ENCODE results near the gene SPTB. TPM values are rescaled to one million over a fixed set of nuclear protein-coding genes. Genes with fewer than 3 reads are reported as not detected.

The SPTB gene
- total RNA-seq, 1 donor from 2014 or later: 0.04 TPM

DNA sequence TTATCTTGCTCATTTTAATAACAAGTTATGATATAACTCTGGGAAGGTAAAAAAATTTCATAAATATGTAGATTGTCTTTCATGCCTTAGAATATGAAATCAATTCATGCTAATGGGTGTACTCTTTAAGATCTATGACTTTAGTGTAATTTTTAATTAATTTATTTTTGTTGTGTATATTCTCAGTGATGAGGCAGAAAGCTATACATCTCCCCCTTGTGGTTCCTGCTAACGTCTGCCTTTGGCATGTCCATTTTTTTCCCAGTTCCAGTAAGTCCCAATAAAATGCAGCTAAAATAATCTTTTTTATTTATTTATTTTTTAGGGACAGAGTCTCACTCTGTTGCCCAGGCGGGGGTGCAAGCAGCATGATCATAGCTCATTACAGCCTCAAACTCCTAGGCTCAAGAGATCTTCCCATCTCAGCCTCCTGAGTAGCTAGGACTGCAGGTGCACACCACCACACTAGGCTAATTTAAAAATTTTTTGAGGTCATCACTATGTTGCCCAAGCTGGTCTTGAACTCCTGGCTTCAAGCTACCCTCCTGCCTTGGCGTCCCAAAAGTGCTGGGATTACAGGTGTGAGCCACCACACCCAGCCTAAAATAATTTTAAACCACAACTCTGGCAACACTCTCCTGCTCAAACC lies 31.3 kb upstream of the SPTB start:
- TF ChIP-seq, protein P1, sequence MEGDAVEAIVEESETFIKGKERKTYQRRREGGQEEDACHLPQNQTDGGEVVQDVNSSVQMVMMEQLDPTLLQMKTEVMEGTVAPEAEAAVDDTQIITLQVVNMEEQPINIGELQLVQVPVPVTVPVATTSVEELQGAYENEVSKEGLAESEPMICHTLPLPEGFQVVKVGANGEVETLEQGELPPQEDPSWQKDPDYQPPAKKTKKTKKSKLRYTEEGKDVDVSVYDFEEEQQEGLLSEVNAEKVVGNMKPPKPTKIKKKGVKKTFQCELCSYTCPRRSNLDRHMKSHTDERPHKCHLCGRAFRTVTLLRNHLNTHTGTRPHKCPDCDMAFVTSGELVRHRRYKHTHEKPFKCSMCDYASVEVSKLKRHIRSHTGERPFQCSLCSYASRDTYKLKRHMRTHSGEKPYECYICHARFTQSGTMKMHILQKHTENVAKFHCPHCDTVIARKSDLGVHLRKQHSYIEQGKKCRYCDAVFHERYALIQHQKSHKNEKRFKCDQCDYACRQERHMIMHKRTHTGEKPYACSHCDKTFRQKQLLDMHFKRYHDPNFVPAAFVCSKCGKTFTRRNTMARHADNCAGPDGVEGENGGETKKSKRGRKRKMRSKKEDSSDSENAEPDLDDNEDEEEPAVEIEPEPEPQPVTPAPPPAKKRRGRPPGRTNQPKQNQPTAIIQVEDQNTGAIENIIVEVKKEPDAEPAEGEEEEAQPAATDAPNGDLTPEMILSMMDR (IDR thresholded peaks at IDR 0.05): no peak
- ChIA-PET POLR2A (interaction anchor here (0.7 kb wide), 1 partner anchor 519 kb away, joined by 5 read pairs; no protein-coding TSS in a partner anchor), CTCF (interaction anchor here (1.0 to 1.3 kb wide), 2 partner anchors 19 to 87 kb away, joined by 4 to 5 read pairs; no protein-coding TSS in a partner anchor)
- Mint-ChIP-seq H3K4me3 (no peak overlapping the region), H3K9me3 (no peaks in the 10 kb centered on the region), H3K36me3 (ENCODE audit: low read depth) (peaks cover 14% of the 10 kb centered on the region), H3K4me1 (peaks cover 18% of the 10 kb centered on the region), H3K27ac (no peak overlapping the region), H3K27me3 (peaks cover 14% of the 10 kb centered on the region)
- intact Hi-C loops (cut with micrococcal nuclease): loop anchor here (10.0 kb wide), 1 partner anchor 576 kb away; no protein-coding TSS in a partner anchor
- ATAC-seq (ENCODE audit: low read depth) (no peak), DNase-seq (no peak)

DNA sequence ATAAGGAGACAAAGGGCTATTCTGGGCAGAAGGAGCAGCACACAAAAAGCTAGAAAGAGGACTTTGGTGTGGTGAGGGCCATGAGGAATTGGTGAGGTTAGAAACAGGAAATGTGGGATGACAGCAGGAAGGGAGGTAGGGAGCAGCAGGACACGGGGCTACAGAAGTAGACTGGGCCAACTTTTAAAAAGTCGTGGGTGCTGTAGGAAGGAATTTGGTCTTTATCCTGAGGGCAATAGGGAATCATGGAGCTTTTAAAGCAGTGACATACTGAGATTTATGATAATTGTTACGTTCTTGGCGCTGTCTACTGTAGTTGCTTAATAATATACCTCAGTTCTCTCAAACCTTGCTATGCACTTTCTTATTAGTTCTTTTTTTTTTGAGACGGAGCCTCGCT lies 26.3 kb upstream of the SPTB start:
- ChIA-PET POLR2A (interaction anchor here (0.6 kb wide), 1 partner anchor 9 kb away, joined by 3 read pairs; no protein-coding TSS in a partner anchor), CTCF (no interaction called here)
- Mint-ChIP-seq H3K27me3 (peaks cover 34% of the 10 kb centered on the region), H3K27ac (no peak overlapping the region), H3K4me3 (no peak overlapping the region), H3K36me3 (ENCODE audit: low read depth) (no peaks in the 10 kb centered on the region), H3K9me3 (no peaks in the 10 kb centered on the region), H3K4me1 (no peaks in the 10 kb centered on the region)
- TF ChIP-seq, protein P1 (IDR thresholded peaks at IDR 0.05): no peak
- no peak for ATAC-seq (ENCODE audit: low read depth)
- DNase-seq: no peak
- intact Hi-C loops (cut with micrococcal nuclease): loop anchor here (5.0 kb wide), 1 partner anchor 371 kb away; no protein-coding TSS in a partner anchor

DNA sequence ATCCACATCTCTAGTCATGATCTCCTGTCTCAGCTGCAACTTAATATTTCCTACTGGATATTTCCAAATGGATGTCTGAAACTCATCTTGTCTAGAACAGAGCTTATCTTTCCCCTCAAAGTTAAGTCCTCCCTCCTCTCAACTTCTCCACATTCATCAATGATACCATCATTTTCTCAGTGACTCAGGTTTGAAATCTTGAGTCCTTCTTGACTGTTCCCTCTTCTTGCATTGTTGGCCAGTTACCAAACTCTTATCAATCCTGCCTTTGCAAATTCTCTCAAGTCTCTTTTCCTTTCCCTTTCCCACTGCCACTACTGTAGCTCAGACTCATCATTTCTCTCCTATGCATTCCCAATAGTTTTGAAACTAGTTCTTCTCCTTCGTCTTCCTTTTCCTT lies 20.3 kb upstream of the SPTB start:
- no peak overlapping the region for H3K27ac Mint-ChIP-seq
- no peaks in the 10 kb centered on the region for H3K36me3 Mint-ChIP-seq (ENCODE audit: low read depth)
- H3K4me3 Mint-ChIP-seq: no peak overlapping the region
- no peaks in the 10 kb centered on the region for H3K4me1 Mint-ChIP-seq
- intact Hi-C loops (cut with micrococcal nuclease): no loop called here
- DNase-seq (no peak), ATAC-seq (ENCODE audit: low read depth) (no peak)
- H3K27me3 Mint-ChIP-seq: peaks cover 26% of the 10 kb centered on the region
- no peaks in the 10 kb centered on the region for H3K9me3 Mint-ChIP-seq
- ChIA-PET POLR2A (interaction anchor here (0.5 kb wide), 1 partner anchor 236 kb away, joined by 3 read pairs; no protein-coding TSS in a partner anchor), CTCF (interaction anchor here (1.2 kb wide), 1 partner anchor 8 kb away, joined by 3 read pairs; no protein-coding TSS in a partner anchor)
- TF ChIP-seq, protein P1 (IDR thresholded peaks at IDR 0.05): no peak

DNA sequence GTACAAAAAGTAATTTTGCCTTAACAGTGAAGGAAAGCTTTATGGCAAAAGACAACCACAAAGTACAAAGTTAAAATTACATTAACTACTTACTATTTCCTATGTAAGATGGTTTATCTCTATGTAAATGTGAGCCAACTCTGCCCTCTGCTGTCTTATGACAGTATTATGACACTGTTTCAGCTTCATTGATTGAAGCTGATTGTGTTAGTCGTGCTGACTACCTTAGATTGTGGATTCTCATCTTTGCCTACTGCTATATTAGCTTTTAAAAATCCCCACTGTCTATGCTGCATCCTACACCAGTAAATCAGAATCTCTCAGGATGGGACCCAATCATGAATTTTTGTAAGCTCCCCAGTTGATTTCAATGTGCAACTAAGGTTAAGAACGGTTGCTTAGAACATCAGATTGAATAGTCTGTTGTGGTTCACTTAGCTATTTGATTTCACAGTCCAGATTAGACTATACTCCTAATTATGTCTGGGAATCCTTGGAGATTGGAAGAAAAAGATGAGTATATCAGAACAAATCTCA lies 12.2 kb upstream of the SPTB start:
- Mint-ChIP-seq H3K4me3 (no peak overlapping the region), H3K27me3 (peaks cover 22% of the 10 kb centered on the region), H3K36me3 (ENCODE audit: low read depth) (no peaks in the 10 kb centered on the region), H3K27ac (no peak overlapping the region), H3K9me3 (no peaks in the 10 kb centered on the region), H3K4me1 (no peaks in the 10 kb centered on the region)
- no peak for DNase-seq
- CTCF ChIA-PET: interaction anchor here (0.7 to 5.6 kb wide), 20 partner anchors 9 to 223 kb away, joined by 3 to 118 read pairs (median 4); partner anchors contain the start of gene SPTB
- intact Hi-C loops (cut with micrococcal nuclease): loop anchor here (2.0 to 5.0 kb wide), 5 partner anchors 69 to 550 kb away; no protein-coding TSS in a partner anchor
- POLR2A ChIA-PET: no interaction called here
- TF ChIP-seq, protein P1 (IDR thresholded peaks at IDR 0.05): no peak
- ATAC-seq (ENCODE audit: low read depth): peak; percentile 71

All from activated B cell treated with CpG ODN at 0.5 μM for 24 hours (primary cell).